Large intestine (tissue), 1 donor: Measurements from ENCODE around the gene HECTD3. TPM values are rescaled to one million over a fixed set of nuclear protein-coding genes. Genes with fewer than 3 reads are reported as not detected.

Experiments used
- polyA plus RNA-seq: library from polyadenylated mRNA; unstranded; fragments of 120-200 nt; gene quantifications from one replicate; pipeline ENCODE4 v1.2.1, GENCODE V29; 2013

HECTD3 gene
- polyA plus RNA-seq, 1 donor: 55.0 TPM

Other genes starting within 250 kb of the HECTD3 start
- 2,680 TPM for gene RPS8, start 235.8 kb downstream of the HECTD3 start, polyA plus RNA-seq
- gene BEST4, start 223.2 kb downstream of the HECTD3 start, polyA plus RNA-seq: 6.1 TPM
- gene PLK3, start 210.9 kb downstream of the HECTD3 start, polyA plus RNA-seq: 16.4 TPM
- 0.52 TPM for gene DYNLT4, start 204.0 kb downstream of the HECTD3 start, polyA plus RNA-seq
- 13.0 TPM for gene BTBD19, start 202.8 kb downstream of the HECTD3 start, polyA plus RNA-seq
- gene PTCH2, start 168.1 kb downstream of the HECTD3 start, polyA plus RNA-seq: 3.9 TPM
- gene EIF2B3, start 24.7 kb downstream of the HECTD3 start, polyA plus RNA-seq: 21.9 TPM
- gene UROD, start 930 bp upstream of the HECTD3 start, polyA plus RNA-seq: 76.3 TPM
- 9.3 TPM for gene ZSWIM5, start 195.3 kb upstream of the HECTD3 start, polyA plus RNA-seq